Endothelial cell of umbilical vein (primary cell): Measurements from ENCODE around the gene MITD1. TPM values are rescaled to one million over a fixed set of nuclear protein-coding genes. Genes with fewer than 3 reads are reported as not detected.

Experiments used
- BruUV-seq: library from RNA; stranded (reverse); fragments of 400-500 nt; replicated peaks from 2 replicates; lab custom pipeline; 2021; lab: Mats Ljungman, UMichigan
- CTCF ChIA-PET: fragments of 300-600, 350-600 bp; sonication (Branson Sonifier 250); formaldehyde crosslinking; loops from one replicate; lab custom pipeline; 2021; ENCODE audit warnings: antibody characterized with exemption, inconsistent platforms; lab: Charles Lee
- POLR2A ChIA-PET: fragments of 300-600, 350-600 bp; sonication (Branson Sonifier 250); formaldehyde crosslinking; loops from one replicate; lab custom pipeline; 2021; ENCODE audit warnings: antibody characterized with exemption, inconsistent platforms; lab: Charles Lee
- DNase-seq: peaks from one replicate; pipeline ENCODE4 v3.0.0-alpha.2; 2011; ENCODE audit warnings: low read depth, low spot score
- FAIRE-seq: peaks from 2 replicates; lab custom pipeline; 2011; peaks lifted over from hg19 to GRCh38; lab: Jason Lieb, UNC
- H2AFZ ChIP-seq: 2 replicates; pipeline ENCODE4 v1.6.0; 2012; ENCODE audit warnings: low read depth, low read length, control low read depth, inconsistent platforms
- H3K27ac ChIP-seq: 2 replicates; pipeline ENCODE4 v1.5.1; 2011; ENCODE audit warnings: low read depth, mild to moderate bottlenecking, control low read depth, low read length, moderate library complexity; ENCODE audit not compliant: insufficient read depth
- H3K27me3 ChIP-seq, 2 experiments: 2 replicates each; pipeline versions ENCODE4 v1.6.0 to v1.6.1; 2011; ENCODE audit warnings: low read length in 2 of 2, mixed read lengths in 1 of 2; ENCODE audit not compliant: control insufficient read depth in 2 of 2, insufficient read depth in 2 of 2
- H3K36me3 ChIP-seq, 2 experiments: 2 replicates in 1 of 2; 3 replicates in 1 of 2; pipeline ENCODE4 v1.5.1; 2011; ENCODE audit warnings: low read length in 2 of 2, mild to moderate bottlenecking in 1 of 2, moderate library complexity in 1 of 2; ENCODE audit not compliant: control insufficient read depth in 2 of 2, insufficient read depth in 2 of 2; ENCODE audit errors: extremely low read depth in 1 of 2
- H3K4me1 ChIP-seq: 3 replicates; pipeline ENCODE4 v1.5.1; 2011; ENCODE audit warnings: mild to moderate bottlenecking, low read length; ENCODE audit not compliant: control insufficient read depth, insufficient read depth; ENCODE audit errors: extremely low read depth
- H3K4me2 ChIP-seq: 2 replicates; pipeline ENCODE4 v1.6.1; 2011; ENCODE audit warnings: low read length, control low read depth, mixed read lengths; ENCODE audit not compliant: insufficient read depth
- H3K4me3 ChIP-seq, 3 experiments: fragments of 200-600 bp in 1 of 3; sonication (generic), shearing (Covaris generic) in 1 of 3; replicated peaks in 1 of 3; 2 replicates each; pipeline ENCODE4 v1.5.1; 2011 to 2016; ENCODE audit warnings: control low read depth in 3 of 3, low read length in 3 of 3, mild to moderate bottlenecking in 2 of 3, inconsistent platforms in 1 of 3, low read depth in 1 of 3, moderate library complexity in 1 of 3; ENCODE audit not compliant: insufficient read depth in 1 of 3
- H3K79me2 ChIP-seq: 2 replicates; pipeline ENCODE4 v1.6.0; 2012; ENCODE audit warnings: low read length, inconsistent platforms; ENCODE audit not compliant: control insufficient read depth, insufficient read depth
- H3K9ac ChIP-seq: replicated peaks from 2 replicates; pipeline ENCODE3; 2011; ENCODE audit warnings: low read length, control low read depth; ENCODE audit not compliant: insufficient read depth; ENCODE audit errors: extremely low read depth
- H3K9me1 ChIP-seq: replicated peaks from 3 replicates; pipeline ENCODE4 v1.6.0; 2011; ENCODE audit warnings: mild to moderate bottlenecking, low read length; ENCODE audit not compliant: control insufficient read depth, insufficient read depth; ENCODE audit errors: extremely low read depth
- H3K9me3 ChIP-seq: replicated peaks from 2 replicates; pipeline ENCODE4 v1.5.1; 2012; ENCODE audit warnings: low read length, inconsistent platforms; ENCODE audit not compliant: control insufficient read depth, insufficient read depth
- H4K20me1 ChIP-seq: replicated peaks from 2 replicates; pipeline ENCODE3; 2011; ENCODE audit warnings: mild to moderate bottlenecking, low read length; ENCODE audit not compliant: control insufficient read depth, insufficient read depth; ENCODE audit errors: extremely low read depth
- EZH2 ChIP-seq: IDR thresholded peaks from 2 replicates; pipeline ENCODE4 v1.6.1; 2012; ENCODE audit warnings: borderline replicate concordance, low read depth, mild to moderate bottlenecking, moderate library complexity, low read length, inconsistent platforms; ENCODE audit not compliant: severe bottlenecking
- FOS ChIP-seq: IDR thresholded peaks from 2 replicates; pipeline ENCODE4 v1.6.1; 2011; ENCODE audit warnings: mild to moderate bottlenecking, low read length, moderate library complexity, borderline replicate concordance; ENCODE audit not compliant: insufficient read depth
- GATA2 ChIP-seq: IDR thresholded peaks from 2 replicates; pipeline ENCODE4 v1.7.0; 2011; ENCODE audit warnings: low read depth, mild to moderate bottlenecking, moderate library complexity, mixed read lengths, low read length; ENCODE audit not compliant: insufficient read length, insufficient read depth
- JUN ChIP-seq: IDR thresholded peaks from 2 replicates; pipeline ENCODE4 v1.6.1; 2011; ENCODE audit warnings: borderline replicate concordance, low read depth; ENCODE audit not compliant: insufficient read length, insufficient read depth
- MYC ChIP-seq: IDR thresholded peaks from one replicate; pipeline ENCODE4 v1.6.1; 2011; ENCODE audit warnings: mild to moderate bottlenecking, low read depth, low read length
- POLR2A ChIP-seq: IDR thresholded peaks from 2 replicates; pipeline ENCODE4 v1.6.1; 2012; ENCODE audit warnings: low read depth, mild to moderate bottlenecking, control low read depth, low read length
- POLR2AphosphoS5 ChIP-seq: IDR thresholded peaks from 2 replicates; pipeline ENCODE4 v1.6.1; 2012; ENCODE audit warnings: low read depth, mild to moderate bottlenecking, control low read depth, low read length, moderate library complexity; ENCODE audit not compliant: insufficient read depth
- dilution Hi-C: fragments of 300-500 bp; cut with MboI; formaldehyde crosslinking; loops from one replicate; pipeline ENCODE4 v1.15.0; 2019; ENCODE audit warnings: low sequenced_read_pairs; ENCODE audit not compliant: extremely low pct_ligation_motif_present
- intact Hi-C: fragments of 100-400 bp; cut with micrococcal nuclease; formaldehyde crosslinking; loops from one replicate; pipeline ENCODE4 v1.10.0; 2022
- polyA plus RNA-seq, 4 experiments: library from polyadenylated mRNA; depleted of rRNA in 3 of 4; stranded (reverse) in 3 of 4; unstranded in 1 of 4; fragments of >200 nt; gene quantifications; 2 replicates each; pipeline versions ENCODE4 v1.2.1 to v1.2.3, GENCODE V29; 2011 to 2012; ENCODE audit warnings: missing spikeins in 1 of 4
- total RNA-seq: library from RNA; stranded (reverse); gene quantifications from 2 replicates; pipeline ENCODE4 v1.2.3, GENCODE V29; 2021
- TF ChIP-seq, protein P1 (sequence below), 2 donors: IDR thresholded peaks; 1 replicate in 1 of 2; 2 replicates in 1 of 2; pipeline ENCODE4 v1.5.1; 2011; ENCODE audit warnings: low read length in 2 of 2, mild to moderate bottlenecking in 2 of 2, moderate library complexity in 2 of 2, control low read depth in 1 of 2, inconsistent platforms in 1 of 2, low read depth in 1 of 2; ENCODE audit not compliant: insufficient read depth in 1 of 2; ENCODE audit errors: extremely low read depth in 1 of 2
- TF ChIP-seq, protein P2 (sequence below): IDR thresholded peaks from 2 replicates; pipeline ENCODE4 v1.6.1; 2011; ENCODE audit not compliant: insufficient read depth, insufficient read length

The MITD1 gene
- total and polyA plus RNA-seq, 2 donors (not counting 3 experiments of a cell fraction or from before 2014, with no cell fraction given): 11.1 to 30.0 TPM

DNA sequence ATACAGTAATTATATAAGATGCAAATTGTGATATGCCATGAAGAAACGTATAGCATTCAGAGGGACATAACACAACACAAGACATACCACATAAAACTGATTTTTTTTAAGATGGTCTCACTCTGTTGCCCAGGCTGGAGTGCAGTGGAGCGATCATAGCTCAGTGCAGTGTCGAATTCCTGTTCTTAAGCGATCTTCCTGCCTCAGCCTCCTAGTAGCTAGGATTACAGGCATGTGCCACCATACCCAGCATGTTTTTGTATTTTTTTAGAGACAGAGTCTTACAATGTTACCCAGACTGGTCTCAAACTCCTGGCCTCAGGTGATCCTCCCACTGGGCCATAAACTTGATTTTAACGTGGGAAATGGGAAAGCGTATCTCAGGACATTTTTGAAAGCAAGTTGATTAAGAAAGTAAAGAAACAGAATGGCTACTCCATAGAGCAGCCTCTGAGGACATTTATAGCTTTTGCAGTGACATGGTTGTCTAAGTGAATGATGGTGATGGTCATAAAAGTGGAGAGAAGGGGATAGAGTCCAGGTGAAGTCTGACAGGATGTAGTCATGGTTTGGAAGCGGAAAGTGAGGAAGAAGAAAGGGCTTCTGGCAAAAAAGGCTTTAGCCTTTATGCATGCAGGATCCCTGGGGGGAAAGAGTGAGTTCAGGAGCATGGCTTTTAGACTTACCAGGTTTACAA, 28.5 kb downstream of the MITD1 start:
- H3K4me3 ChIP-seq: no peak overlapping the region
- H3K27me3 ChIP-seq: no peaks in the 10 kb centered on the region
- no peak overlapping the region for H3K27ac ChIP-seq
- no peaks in the 10 kb centered on the region for H3K9me3 ChIP-seq
- DNase-seq: no peak
- CTCF ChIA-PET: no interaction called here
- FAIRE-seq: no peak
- TF ChIP-seq EZH2 (no peak), MYC (no peak), FOS (no peak), POLR2AphosphoS5 (no peak), JUN (no peak), GATA2 (no peak), POLR2A (no peak)
- TF ChIP-seq, protein P1, sequence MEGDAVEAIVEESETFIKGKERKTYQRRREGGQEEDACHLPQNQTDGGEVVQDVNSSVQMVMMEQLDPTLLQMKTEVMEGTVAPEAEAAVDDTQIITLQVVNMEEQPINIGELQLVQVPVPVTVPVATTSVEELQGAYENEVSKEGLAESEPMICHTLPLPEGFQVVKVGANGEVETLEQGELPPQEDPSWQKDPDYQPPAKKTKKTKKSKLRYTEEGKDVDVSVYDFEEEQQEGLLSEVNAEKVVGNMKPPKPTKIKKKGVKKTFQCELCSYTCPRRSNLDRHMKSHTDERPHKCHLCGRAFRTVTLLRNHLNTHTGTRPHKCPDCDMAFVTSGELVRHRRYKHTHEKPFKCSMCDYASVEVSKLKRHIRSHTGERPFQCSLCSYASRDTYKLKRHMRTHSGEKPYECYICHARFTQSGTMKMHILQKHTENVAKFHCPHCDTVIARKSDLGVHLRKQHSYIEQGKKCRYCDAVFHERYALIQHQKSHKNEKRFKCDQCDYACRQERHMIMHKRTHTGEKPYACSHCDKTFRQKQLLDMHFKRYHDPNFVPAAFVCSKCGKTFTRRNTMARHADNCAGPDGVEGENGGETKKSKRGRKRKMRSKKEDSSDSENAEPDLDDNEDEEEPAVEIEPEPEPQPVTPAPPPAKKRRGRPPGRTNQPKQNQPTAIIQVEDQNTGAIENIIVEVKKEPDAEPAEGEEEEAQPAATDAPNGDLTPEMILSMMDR (IDR thresholded peaks at IDR 0.05; ENCODE audit: extremely low read depth in 1 of 2, insufficient read depth in 1 of 2, low read depth in 1 of 2, low read length in 2 of 2): no peak
- TF ChIP-seq, protein P2, sequence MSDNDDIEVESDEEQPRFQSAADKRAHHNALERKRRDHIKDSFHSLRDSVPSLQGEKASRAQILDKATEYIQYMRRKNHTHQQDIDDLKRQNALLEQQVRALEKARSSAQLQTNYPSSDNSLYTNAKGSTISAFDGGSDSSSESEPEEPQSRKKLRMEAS: no peak
- H2AFZ ChIP-seq: no peak overlapping the region
- intact Hi-C loops: no loop called here
- H3K9me1 ChIP-seq: no peaks in the 10 kb centered on the region
- H3K9ac ChIP-seq: no peak overlapping the region
- no peak overlapping the region for H3K4me2 ChIP-seq
- peaks cover 10% of the 10 kb centered on the region for H3K4me1 ChIP-seq
- H3K79me2 ChIP-seq: peaks cover 2% of the 10 kb centered on the region
- BruUV-seq: no TSS peak
- POLR2A ChIA-PET: no interaction called here
- dilution Hi-C loops: no loop called here
- H3K36me3 ChIP-seq: no peaks in the 10 kb centered on the region
- no peaks in the 10 kb centered on the region for H4K20me1 ChIP-seq
